Activated gamma-delta T cell treated with Interleukin-2 at 50 U/mL for 16 hours (primary cell): ENCODE measurements around the gene RFC1.
"Not testable (repeated sequence)": the region's sequence is repeated elsewhere in the genome, so short reads cannot be mapped to it uniquely, and the experiment has no call there.

Source experiments
- DNase-seq: peaks from one replicate; pipeline ENCODE4 v3.0.0-alpha.2; 2020

RFC1 gene

DNA sequence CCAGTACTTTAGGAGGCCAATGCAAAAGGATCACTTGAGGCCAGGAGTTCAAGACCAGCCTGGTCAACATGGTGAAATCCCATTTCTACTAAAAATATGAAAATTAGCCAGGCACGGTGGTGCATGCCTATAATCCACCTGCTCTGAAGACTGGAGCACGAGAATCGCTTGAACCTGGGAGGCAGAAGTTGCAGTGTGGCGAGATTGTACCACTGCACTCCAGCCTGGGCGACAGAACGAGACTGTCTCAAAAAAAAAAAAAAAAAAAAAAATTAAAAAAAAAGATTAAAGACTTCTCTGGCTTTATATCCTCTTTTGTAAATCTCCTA lies 13.0 kb downstream of the RFC1 start:
- not testable (repeated sequence) for DNase-seq

DNA sequence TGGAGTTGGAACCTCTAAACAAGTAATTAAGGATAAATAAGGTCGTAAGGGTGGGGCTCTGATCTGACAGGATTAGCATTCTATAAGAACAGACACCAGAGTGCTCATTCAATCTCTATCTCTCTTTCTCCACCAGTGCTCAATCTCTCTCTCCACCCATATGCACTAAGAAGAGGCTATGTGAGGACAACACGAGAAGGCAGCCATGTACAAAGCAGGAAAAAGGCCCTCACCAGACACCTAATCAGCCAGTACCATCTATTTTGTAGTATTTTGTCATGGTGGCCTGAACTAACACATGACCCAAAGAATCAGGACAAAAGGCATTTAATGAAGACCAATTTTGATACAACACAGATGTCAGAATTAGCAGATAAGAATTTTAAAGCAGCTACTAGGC lies 16.8 kb downstream of the RFC1 start:
- DNase-seq = no peak

DNA sequence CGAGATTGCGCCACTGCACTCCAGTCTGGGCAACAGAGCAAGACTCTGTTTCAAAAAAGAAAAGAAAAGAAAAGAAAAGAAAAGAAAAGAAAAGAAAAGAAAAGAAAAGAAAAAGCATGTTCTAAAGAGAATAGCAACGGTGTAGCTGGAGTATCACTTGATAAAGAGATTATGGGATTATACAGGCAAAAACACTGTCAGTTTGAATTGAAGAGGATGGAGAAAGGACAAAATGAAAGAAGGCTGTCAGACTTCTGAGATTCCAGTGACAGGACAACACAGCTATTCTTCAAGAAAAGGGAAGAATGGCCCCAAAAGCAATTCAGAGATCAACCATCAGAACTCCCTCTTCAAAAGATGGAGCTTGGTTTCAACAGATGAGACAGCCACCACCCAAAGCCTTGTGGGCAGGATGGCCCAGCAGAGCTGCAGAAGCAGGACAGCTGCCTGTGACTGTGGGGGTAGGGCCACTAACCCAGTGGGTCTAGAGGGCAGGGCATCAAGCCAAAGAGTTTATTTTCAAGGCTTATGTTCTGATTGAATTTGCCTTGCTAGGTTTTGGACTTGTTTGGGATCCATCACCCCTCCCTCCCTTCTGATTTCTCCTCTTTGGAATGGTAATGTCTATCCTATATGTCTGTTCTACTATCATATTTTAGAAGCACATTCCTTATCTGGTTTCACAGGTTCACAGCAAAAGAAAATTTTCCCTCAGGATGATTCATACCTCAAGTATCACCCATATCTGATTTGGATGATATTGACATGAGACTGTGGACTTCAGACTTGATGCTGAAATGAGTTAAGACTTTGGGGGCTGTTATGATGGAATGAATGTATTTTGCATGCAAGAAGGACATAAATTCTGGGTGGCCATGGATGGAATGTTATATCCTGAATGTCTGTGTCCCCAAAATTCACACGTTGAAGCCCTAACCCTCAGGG lies 17.5 kb downstream of the RFC1 start:
- DNase-seq = no peak

DNA sequence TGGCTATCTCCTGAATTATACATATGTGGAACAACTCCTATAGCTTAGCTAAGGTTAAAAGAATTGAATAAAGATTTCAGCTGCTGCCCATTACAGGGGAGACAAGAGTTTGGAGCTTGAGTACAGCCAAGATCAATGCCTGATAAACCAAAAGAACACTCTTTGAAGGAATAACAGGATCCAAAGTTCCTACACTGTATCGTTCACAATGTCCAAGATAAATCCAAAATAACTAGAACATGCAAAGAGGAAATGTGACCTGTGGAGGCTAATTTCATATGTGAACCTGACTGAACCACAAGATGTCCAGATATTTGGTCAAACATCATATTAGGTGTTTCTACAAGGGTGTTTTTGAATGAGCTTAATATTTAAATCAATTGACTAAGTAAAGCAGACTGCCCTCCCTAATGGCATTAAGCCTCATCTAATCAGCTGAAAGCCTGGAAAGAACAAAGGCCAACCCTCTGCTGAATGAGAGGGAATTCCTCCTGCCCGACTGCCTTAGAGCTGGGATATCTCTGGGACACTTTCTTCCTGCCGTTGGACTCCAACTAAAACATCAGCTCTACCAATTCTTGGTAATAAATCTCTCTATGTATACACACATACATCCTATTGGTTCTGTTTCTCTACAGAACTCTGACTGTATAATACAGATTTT lies 19.2 kb downstream of the RFC1 start:
- DNase-seq = no peak

DNA sequence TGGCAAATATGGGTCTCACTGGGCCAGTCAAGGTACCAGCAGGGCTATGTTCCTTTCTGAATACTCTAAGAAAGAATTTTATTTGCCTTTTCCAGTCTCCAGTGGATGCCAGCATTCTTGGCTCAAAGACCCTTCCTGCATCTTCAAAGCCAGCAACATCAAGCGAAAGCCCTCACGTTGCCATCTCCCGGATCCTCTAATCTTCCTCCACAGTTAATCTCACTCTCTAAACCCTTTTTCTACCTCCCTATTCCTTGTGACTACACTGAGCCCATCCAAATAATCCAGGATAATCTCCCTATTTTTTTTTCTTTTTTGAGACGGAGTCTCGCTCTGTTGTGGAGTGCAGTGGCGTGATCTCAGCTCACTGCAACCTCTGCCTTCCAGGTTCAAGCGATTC lies 23.4 kb downstream of the RFC1 start:
- no peak for DNase-seq

DNA sequence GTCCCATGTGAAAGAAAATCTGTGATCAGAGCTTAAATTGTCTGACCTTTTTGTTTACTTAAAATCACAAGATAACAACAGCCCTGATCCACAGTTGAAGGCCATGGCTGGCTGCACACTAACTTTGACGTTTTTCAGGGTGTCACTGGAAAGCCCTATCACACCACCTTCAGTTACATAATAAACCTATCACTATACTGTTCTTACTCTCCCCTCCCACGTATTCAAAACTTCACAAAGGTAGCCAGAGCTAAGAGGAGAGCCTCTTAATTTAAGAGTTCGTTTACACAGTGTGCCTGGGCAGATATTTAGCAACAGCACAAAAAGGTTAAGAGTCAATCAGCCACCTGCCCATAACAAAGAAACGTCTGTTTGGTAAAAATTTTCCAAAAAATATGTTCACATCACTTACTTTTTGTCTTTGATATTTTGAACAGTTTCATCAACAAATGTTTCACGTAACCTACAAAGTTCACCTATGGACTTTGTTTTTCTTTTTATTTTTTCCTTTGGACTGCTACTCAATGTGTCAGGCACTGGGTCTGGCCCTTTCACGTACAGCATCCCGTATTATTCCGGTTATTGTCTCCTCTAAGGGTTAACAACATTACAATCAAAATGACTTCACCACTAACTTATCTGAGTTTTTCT lies 25.0 kb downstream of the RFC1 start:
- no peak for DNase-seq

DNA sequence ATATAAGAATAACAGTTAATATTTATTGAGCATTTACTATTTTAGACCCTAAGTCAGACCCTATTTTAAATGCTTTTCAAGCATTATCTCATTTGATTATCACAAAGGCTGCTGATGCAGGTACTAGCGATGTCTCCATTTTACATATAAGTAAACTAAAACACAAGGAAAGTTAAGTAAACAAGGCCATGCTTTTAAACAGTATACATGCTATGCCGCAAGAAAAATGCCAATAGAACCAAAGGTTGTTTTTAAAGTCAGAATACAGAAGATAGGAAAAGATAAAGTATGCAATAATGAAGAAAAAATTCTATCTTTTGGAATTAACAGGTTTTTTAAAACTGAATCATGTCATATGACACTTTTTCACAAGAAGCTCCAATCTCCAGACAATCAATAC lies 26.2 kb downstream of the RFC1 start:
- no peak for DNase-seq

DNA sequence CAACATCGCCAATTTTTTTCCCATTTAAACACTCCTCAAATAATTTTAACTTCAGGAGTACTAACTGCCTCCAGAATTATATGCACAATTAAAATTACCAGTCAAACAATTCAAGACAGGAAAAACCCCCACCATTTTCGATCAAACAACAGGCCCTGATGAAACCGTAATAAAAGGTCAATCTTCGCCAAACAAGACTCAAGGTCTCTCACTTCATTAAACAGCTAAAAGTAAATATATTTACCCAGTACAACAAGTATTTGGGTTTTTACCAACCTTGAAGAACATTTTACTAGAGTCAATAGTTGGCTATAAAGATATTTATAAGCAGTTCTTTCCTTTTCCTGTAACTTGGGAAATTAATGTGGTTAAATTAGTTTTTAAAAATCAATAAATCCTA lies 28.3 kb downstream of the RFC1 start:
- DNase-seq = no peak

DNA sequence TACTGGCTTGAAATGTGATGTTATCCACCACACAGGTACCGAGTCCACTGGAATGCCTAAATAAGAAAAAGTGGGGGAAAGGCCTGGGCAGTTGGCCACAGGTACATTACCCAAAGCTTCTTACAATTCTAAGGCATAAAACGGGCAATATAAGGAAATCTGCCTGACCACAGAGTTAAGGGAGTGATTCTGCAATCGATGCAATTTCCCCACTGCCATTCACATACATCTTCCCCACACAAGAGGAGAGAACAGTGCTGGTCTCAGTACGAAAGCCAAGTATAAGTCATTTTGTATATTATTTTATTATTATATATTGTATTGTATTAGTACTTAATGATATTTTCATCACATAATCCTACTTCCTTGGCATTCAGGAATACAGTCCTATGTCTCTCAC lies 30.6 kb downstream of the RFC1 start:
- no peak for DNase-seq

DNA sequence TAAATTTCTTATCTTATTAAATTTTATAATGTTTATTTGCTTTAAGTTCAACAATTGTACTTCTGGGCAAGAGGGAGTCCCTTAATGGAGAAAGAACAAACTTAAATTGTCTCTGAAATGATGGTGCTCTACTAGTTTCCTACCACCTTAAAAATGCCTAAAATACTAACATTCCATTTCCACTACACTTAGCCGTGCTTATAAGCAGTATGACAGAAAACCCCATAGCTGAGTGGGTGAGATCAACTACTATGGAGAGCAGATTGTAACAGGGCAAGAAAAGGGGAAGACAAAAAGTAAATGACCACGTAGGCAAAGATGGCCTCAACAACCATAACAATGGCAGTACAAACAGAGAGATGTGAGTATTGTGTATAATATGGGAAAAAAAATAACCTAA lies 35.0 kb downstream of the RFC1 start:
- no peak for DNase-seq

DNA sequence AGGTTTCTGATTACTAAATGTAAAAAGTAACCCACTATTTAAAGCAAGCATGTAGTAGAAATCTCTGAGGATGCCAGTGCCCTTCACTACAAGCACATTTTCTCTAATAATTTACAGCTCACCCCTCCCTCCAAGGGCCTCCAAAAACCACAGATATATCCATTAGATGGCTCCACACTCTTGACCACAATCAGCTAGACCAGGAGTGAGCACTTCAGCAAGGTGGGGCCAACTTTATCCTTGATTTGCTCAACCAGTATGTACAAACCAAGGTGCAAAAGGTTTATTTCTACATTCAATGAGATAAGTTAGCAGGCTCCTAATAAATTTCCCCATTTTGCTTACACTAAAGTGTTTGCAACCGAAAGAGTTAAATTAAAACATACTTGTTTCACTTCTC lies 35.8 kb downstream of the RFC1 start:
- no peak for DNase-seq

DNA sequence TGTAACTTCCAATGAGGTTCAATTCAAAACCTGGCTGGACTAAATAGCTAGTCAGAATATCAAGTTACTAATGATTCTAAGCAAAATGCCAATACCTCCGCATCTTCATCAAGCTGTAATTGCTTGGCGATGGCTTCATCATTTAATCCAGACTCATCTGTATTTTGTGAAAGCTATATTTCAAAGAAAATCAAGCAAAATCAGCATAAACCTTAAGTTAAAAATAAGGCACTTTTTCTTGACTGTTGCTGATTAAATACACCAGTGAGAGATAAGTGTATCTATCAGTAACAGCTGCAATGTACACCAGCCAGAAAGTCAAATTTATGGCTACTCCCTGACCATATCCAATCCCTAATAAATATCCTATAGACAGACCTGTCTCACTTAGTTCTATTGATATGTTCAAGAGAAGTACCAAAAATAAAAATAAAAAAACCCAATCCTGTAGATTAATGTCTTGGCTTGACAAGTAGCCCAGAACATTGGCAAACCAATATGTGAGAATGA lies 39.6 kb downstream of the RFC1 start:
- DNase-seq = no peak

DNA sequence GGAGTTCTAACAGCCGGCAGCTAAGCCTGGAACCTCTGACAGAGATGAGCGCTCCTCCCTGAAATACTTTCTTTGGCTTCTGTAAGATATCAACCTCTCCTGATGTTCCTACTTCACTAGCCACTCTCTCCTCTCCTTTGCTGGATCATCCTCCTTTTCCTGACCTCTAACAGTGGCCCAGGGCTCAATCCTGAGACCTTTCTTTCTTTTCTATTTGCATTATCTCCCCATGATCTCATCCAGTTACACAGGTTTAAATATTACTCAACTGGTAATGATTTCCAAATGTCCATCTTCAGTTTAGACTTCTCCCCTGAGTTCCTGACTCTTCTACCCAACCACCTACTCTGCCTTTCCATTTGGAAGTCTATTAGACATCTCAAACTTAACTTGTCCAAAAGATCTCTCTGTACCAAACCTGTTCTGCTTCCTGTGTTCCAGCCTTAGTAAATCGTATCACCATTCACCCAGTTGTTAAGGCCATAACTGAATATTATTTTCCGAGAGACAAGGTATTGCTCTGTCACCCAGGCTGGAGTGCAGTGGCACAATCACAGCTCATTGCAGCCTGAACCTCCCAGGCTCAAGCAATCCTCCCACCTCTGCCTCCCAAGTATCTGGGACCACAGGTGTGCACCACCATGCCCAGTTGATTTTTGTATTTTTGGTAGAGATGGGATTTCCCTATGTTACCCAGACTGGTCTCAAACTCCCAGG lies 41.1 kb downstream of the RFC1 start:
- no peak for DNase-seq

DNA sequence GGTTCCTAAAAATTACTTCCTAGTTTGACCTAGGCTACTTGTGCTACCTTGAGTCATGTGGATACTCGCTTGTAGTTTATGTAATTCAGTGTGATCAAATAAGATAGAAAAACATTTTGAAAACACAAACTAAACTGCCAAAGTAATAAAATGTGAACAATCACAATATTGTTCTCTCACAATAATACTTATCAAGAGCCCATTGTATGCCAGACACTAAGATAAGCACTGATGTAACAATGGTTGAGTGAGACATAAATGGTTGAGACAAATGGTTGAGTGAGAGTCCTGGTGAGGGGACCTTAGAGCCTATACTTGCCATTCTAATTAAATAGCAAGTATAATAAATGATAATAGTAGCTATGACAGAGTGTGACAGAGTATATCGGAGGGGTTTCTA lies 41.7 kb downstream of the RFC1 start:
- DNase-seq = no peak

DNA sequence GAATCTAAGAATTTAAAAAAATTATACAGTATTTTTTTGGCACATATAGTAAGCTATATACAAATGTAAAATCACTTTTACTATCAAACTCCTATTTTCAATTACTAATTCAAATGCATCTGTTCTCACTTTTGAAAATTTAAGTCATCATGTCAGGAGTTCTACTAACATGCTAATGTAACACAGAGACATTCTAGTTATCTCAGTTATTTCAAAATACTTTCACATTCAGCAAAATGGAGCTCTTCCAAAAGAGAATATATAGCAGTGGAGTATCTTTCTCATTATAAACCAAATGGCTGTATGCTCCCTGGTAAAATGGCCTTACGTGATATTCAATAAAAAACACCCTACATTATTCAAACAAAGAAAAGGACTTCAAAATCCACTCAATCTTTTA lies 42.3 kb downstream of the RFC1 start:
- DNase-seq = no peak

DNA sequence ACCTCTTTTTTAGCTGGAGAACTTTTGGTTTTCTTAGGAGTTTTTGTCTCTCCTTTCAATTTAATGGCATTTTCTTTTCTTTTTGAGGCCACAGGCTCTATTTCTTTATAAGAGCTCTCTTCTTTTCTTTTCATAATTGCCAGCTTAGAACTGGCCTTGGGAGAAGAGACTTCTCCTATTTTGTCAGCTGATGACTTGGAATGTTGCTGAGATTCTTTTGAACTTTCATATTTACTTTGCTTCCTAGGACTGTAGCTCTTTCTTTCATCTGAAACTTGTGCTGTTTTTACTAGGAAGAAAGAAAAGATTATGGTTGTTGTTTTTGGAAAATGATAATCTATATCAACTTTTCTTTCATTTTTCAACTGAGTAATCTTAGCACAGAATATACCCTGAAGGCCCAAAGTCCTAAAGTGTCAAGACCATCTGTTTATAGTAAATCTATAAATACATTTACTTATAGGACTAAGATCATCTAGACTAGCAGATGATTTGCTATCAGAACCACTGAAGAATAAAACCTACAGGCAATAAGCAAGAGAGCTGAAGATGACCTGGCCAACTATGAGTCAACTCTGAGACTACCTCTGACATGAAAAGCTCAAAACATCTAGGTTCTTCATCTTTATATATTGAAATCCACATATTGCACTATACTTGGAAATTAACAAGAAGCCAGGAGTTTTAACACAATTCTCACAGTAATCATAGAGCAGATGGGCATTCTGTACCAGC lies 45.6 kb downstream of the RFC1 start:
- no peak for DNase-seq

DNA sequence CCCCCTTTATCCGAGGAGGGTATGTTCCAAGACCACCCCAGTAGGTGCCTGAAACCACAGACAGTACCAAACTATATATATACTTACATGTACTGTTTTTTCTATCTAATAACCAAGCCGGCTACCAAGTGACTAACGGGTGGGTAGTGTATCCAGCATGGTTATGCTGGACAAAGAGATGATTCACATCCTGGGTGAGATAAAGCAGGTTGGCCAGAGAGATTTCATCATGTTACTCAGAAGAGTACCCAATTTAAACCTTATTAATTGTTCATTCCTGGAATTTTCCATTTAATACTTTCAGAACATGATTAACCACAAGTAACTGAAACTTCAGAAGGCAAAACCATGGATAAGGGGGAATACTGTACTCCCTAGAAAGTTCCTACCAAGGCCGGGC lies 46.5 kb downstream of the RFC1 start:
- no peak for DNase-seq

DNA sequence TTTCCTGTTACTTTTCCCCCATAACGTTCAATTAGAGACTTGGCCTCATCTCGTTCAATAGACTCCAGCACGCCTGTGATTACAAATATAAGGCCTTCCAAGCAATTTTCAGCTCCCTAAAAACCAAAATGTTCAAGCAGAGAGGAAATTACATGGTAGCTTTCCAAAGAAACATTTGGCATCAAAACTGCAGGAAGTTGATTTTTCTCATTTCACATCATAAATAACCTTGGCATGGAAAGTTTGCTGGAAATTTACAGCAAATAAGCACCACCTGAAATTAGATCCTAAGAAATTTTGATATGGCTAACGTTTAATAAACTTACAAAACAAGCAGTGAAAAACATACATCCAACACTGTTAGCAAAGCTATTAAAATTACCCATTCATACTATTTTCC lies 53.3 kb downstream of the RFC1 start:
- DNase-seq = no peak

DNA sequence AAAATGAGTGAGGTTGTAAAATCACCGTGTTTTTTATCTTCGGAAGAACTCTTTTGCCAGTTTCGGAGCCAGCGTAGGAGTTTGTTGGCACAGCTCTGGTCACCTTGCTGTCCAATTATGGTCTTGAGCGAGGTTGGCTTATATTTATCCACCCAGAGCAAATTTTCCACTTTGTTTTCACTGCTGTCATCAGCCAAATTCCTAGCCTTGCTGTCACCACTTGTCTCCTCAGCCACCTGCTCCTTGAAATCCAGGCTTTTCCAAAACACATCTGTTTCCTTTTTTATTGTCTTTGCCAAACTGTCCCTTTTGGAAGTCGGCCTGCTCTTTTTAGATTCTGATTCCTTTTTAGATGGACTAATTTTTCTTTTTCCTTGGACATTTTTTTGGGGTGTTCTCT lies 57.6 kb downstream of the RFC1 start:
- DNase-seq = no peak

DNA sequence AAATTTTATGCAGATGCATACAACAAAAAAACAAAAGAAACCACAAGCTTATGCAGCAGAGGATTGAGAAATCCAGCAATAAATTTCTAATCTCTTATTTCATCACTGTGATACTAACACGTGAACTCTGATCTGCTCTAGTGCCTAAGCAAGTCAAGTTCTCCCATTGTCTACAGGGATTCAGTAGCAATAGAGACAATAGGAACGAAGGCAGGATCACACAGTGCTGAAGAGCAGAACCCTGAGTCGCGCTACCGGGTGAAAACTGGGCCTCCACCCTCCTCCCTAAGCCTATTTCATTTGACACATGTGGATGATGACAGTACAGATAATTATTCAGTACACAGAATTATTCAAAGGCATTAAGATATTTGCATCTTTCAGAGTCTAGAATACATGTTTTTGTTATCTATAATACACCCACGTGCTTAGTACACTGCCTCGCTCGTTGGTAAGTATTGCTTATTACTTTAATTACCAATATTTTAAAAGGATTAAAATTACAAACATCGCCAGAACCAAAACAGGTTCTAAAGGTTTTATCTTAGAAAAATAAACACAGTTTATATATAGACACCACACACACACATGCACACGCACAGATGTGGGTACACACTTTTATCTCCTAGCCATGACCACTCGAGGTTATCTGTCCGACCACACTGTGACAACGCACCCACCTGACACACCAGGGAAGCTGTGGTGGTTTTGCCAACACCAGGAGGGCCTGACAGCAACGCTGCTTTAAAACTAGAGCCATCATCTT lies 60.1 kb downstream of the RFC1 start:
- DNase-seq = no peak

DNA sequence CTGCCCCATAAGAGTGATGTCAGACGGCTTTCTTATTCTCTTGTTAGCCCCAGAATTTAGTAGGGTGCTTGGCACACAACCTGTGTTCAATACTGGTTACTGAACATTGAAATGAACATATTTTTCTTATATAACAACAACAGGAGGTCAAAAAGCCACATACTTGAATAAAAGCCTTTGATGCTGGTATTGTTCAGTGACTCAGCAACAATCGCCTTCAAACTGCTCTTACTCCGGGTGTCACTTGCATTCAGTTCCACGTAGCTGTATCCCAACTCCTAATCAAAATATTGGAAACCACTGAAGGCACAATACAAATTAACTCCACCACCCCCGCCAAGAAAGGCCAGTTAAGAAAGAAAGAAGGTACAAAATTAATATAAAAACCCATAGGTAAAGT lies 61.5 kb downstream of the RFC1 start:
- DNase-seq = no peak

DNA sequence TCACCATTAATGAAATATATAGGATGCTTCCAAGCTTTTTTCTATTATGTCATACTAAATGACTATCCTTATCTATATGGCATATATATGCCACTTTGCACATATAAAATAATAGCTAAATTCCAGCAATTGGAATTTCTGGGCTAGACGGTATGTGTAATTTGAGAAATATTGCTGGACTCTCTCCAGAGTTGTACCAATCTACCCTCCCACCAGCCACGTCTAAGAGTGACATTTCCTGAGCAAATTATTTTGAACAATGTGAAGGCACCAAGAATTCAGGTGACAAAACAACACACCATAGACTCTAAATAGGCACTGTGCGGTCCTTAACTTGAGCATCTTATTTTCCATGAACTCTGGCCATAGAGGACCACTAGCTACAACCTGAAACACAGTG lies 62.3 kb downstream of the RFC1 start:
- DNase-seq = no peak
